Stimulated activated naive CD4-positive, alpha-beta T cell (primary cell): ENCODE measurements around the gene COL24A1.

Experiments
- DNase-seq, 6 experiments: peaks; one replicate each; lab custom pipeline; 2025; lab: John Stamatoyannopoulos, UW

The COL24A1 gene

GRCh38 chr1:86156566-86157455, at the start of gene COL24A1:
Gene COL24A1 (minus strand): TSS chr1:86156772. CDS start chr1:86156396, 376 bp downstream.
- no peak for DNase-seq

GRCh38 chr1:86205741-86206140, 49.2 kb upstream of the COL24A1 start:
- no peak for DNase-seq

- no peak for DNase-seq
These were observed 46.2 kb upstream of the COL24A1 start for GRCh38 chr1:86202552-86203340.

- no peak for DNase-seq
These were observed 44.7 kb upstream of the COL24A1 start for GRCh38 chr1:86201311-86201710.

- no peak for DNase-seq
These were observed 44.3 kb upstream of the COL24A1 start for GRCh38 chr1:86200901-86201300.

- no peak for DNase-seq
These were observed 40.8 kb upstream of the COL24A1 start for GRCh38 chr1:86197206-86197855.

GRCh38 chr1:86195281-86195680, 38.7 kb upstream of the COL24A1 start:
- DNase-seq: no peak

- no peak for DNase-seq
These were observed 38.0 kb upstream of the COL24A1 start for GRCh38 chr1:86194491-86195034.

- DNase-seq: no peak
These were observed 35.8 kb upstream of the COL24A1 start for GRCh38 chr1:86192417-86192816.

- no peak for DNase-seq
These were observed 35.4 kb upstream of the COL24A1 start for GRCh38 chr1:86191958-86192357.

- no peak for DNase-seq
These were observed 34.3 kb upstream of the COL24A1 start for GRCh38 chr1:86190873-86191272.

GRCh38 chr1:86184426-86184825, 27.9 kb upstream of the COL24A1 start:
- no peak for DNase-seq

- DNase-seq: no peak
These were observed 27.2 kb upstream of the COL24A1 start for GRCh38 chr1:86183810-86184209.

GRCh38 chr1:86176226-86176625, 19.7 kb upstream of the COL24A1 start:
- no peak for DNase-seq

- DNase-seq: no peak
These were observed 19.2 kb upstream of the COL24A1 start for GRCh38 chr1:86175756-86176155.

GRCh38 chr1:86169625-86170024, 13.1 kb upstream of the COL24A1 start:
- DNase-seq: no peak

- DNase-seq: no peak
These were observed 3.2 kb upstream of the COL24A1 start for GRCh38 chr1:86159800-86160199.

- no peak for DNase-seq
These were observed 586 bp downstream of the COL24A1 start for GRCh38 chr1:86155807-86156565.

- DNase-seq: no peak
These were observed 1.3 kb downstream of the COL24A1 start for GRCh38 chr1:86155051-86155806.

- DNase-seq: no peak
These were observed 2.0 kb downstream of the COL24A1 start for GRCh38 chr1:86154571-86155050.

- DNase-seq: no peak
These were observed 2.7 kb downstream of the COL24A1 start for GRCh38 chr1:86153836-86154235.
